OCI-LY7 (cell line): ENCODE data around the gene RAB8A. TPM values are rescaled to one million over a fixed set of nuclear protein-coding genes. Genes with fewer than 3 reads are reported as not detected.

ENCODE experiments used
- BruUV-seq: library from RNA; stranded (reverse); fragments of 400-500 nt; replicated peaks from 2 replicates; lab custom pipeline; 2021; lab: Mats Ljungman, UMichigan
- CTCF ChIA-PET: fragments of 300-600 bp; sonication (Branson Sonifier 250); formaldehyde crosslinking; loops from one replicate; lab custom pipeline; 2022; ENCODE audit warnings: antibody characterized with exemption; ENCODE audit not compliant: unreplicated experiment; lab: Charles Lee
- POLR2A ChIA-PET: fragments of 300-600 bp; sonication (Branson Sonifier 250); formaldehyde crosslinking; loops from one replicate; lab custom pipeline; 2022; ENCODE audit warnings: antibody characterized with exemption; lab: Charles Lee
- DNase-seq: peaks from one replicate; pipeline ENCODE4 v3.0.0-alpha.2; 2015; ENCODE audit warnings: low spot score
- H2AFZ ChIP-seq: fragments of 200-600 bp; sonication (generic), shearing (Covaris generic); 2 replicates; pipeline ENCODE4 v1.6.1; 2014; ENCODE audit warnings: mild to moderate bottlenecking, antibody characterized with exemption, low read length, moderate library complexity
- H3K27ac ChIP-seq: fragments of 200-600 bp; sonication (generic); 2 replicates; pipeline ENCODE4 v1.5.1; 2014; ENCODE audit warnings: mixed run types, low read depth, mild to moderate bottlenecking, moderate library complexity, low read length, inconsistent platforms; ENCODE audit not compliant: poor library complexity, severe bottlenecking
- H3K36me3 ChIP-seq: fragments of 200-600 bp; sonication (generic); 2 replicates; pipeline ENCODE4 v1.6.1; 2014; ENCODE audit warnings: mild to moderate bottlenecking, antibody characterized with exemption, low read length, moderate library complexity, mixed read lengths; ENCODE audit not compliant: insufficient read depth
- H3K4me1 ChIP-seq: fragments of 200-600 bp; sonication (generic); 2 replicates; pipeline ENCODE4 v1.5.1; 2014; ENCODE audit warnings: mild to moderate bottlenecking, low read length; ENCODE audit not compliant: insufficient read depth, poor library complexity, severe bottlenecking
- H3K4me2 ChIP-seq: fragments of 200-600 bp; sonication (generic); 2 replicates; pipeline ENCODE4 v1.6.1; 2014; ENCODE audit warnings: mild to moderate bottlenecking, low read length
- H3K4me3 ChIP-seq: fragments of 200-600 bp; sonication (generic); 2 replicates; pipeline ENCODE4 v1.5.1; 2014; ENCODE audit warnings: mild to moderate bottlenecking, low read depth, low read length; ENCODE audit not compliant: poor library complexity, severe bottlenecking
- H3K79me2 ChIP-seq: fragments of 200-600 bp; sonication (generic); 2 replicates; pipeline ENCODE4 v1.6.1; 2016; ENCODE audit warnings: low read depth, mild to moderate bottlenecking, low read length, moderate library complexity, mixed read lengths; ENCODE audit not compliant: insufficient read depth
- H3K9me2 ChIP-seq: fragments of 200-600 bp; sonication (generic); 2 replicates; pipeline ENCODE4 v1.6.1; 2016; ENCODE audit warnings: mild to moderate bottlenecking, low read length, mixed read lengths; ENCODE audit not compliant: insufficient read depth
- H3K9me3 ChIP-seq: fragments of 200-600 bp; sonication (generic); 2 replicates; pipeline ENCODE4 v1.6.1; 2014; ENCODE audit warnings: mild to moderate bottlenecking, mixed run types, low read length, mixed read lengths
- H4K20me1 ChIP-seq: fragments of 200-600 bp; sonication (generic); 2 replicates; pipeline ENCODE4 v1.6.1; 2014; ENCODE audit warnings: mild to moderate bottlenecking, antibody characterized with exemption, low read length, moderate library complexity, mixed read lengths; ENCODE audit not compliant: insufficient read depth
- CTCF ChIP-seq: fragments of 200-600 bp; sonication (generic); conservative IDR thresholded peaks from 2 replicates; pipeline ENCODE4 v1.5.1; 2014; ENCODE audit warnings: mild to moderate bottlenecking, antibody characterized with exemption, low read length, moderate library complexity, mixed read lengths
- EZH2phosphoT487 ChIP-seq: fragments of 200-600 bp; sonication (generic); IDR thresholded peaks from 2 replicates; pipeline ENCODE4 v1.6.1; 2018; ENCODE audit warnings: low read depth, borderline replicate concordance, mild to moderate bottlenecking, mixed run types, antibody characterized with exemption, low read length, moderate library complexity, mixed read lengths
- intact Hi-C: fragments of 100-400 bp; cut with micrococcal nuclease; formaldehyde crosslinking; loops from one replicate; pipeline ENCODE4 v1.10.0; 2022; ENCODE audit not compliant: unreplicated experiment
- total RNA-seq, 2 experiments: library from RNA; depleted of rRNA in 1 of 2; stranded (reverse); fragments of >200 nt in 1 of 2; shearing (Covaris generic) in 1 of 2; gene quantifications; 2 replicates each; pipeline ENCODE4 v1.2.3, GENCODE V29; 2014 to 2022

The RAB8A gene
- total RNA-seq, 2 experiments from 2014 or later, result 64.9 to 124 TPM

- H4K20me1 ChIP-seq, result no peaks in the 10 kb centered on the region
- H3K79me2 ChIP-seq, result peaks cover 28% of the 10 kb centered on the region
- H3K4me1 ChIP-seq, result peaks cover 45% of the 10 kb centered on the region
- H3K27ac ChIP-seq, result no peak overlapping the region
- BruUV-seq, result no TSS peak
- H3K9me2 ChIP-seq, result no peaks in the 10 kb centered on the region
- H3K4me3 ChIP-seq, result no peak overlapping the region
- no peak for TF ChIP-seq CTCF
- no peak for TF ChIP-seq EZH2phosphoT487
- no peaks in the 10 kb centered on the region for H3K9me3 ChIP-seq
- no peak for DNase-seq
- H3K36me3 ChIP-seq, result peaks cover 91% of the 10 kb centered on the region
- no peak overlapping the region for H2AFZ ChIP-seq
- no peak overlapping the region for H3K4me2 ChIP-seq
- intact Hi-C loops, result no loop called here
- POLR2A ChIA-PET, result interaction anchor here (1.3 kb wide), 1 partner anchor 59 kb away, joined by 3 read pairs; no protein-coding TSS in a partner anchor
- CTCF ChIA-PET, result no interaction called here
Measured at GRCh38 chr19:16121141-16121540, 9.5 kb downstream of the RAB8A start.

GRCh38 chr19:16121967-16122366, 10.3 kb downstream of the RAB8A start:
- no TSS peak for BruUV-seq
- no peak overlapping the region for H3K4me2 ChIP-seq
- TF ChIP-seq CTCF, result no peak
- no peak for TF ChIP-seq EZH2phosphoT487
- DNase-seq, result no peak
- peaks cover 20% of the 10 kb centered on the region for H3K79me2 ChIP-seq
- peaks cover 91% of the 10 kb centered on the region for H3K36me3 ChIP-seq
- H3K4me1 ChIP-seq, result peaks cover 37% of the 10 kb centered on the region
- H4K20me1 ChIP-seq, result no peaks in the 10 kb centered on the region
- H3K9me2 ChIP-seq, result no peaks in the 10 kb centered on the region
- no peak overlapping the region for H2AFZ ChIP-seq
- no peak overlapping the region for H3K4me3 ChIP-seq
- CTCF ChIA-PET, result no interaction called here
- POLR2A ChIA-PET, result interaction anchor here (0.6 kb wide), 1 partner anchor 12 kb away, joined by 3 read pairs; no protein-coding TSS in a partner anchor
- H3K27ac ChIP-seq, result no peak overlapping the region
- H3K9me3 ChIP-seq, result no peaks in the 10 kb centered on the region
- intact Hi-C loops, result no loop called here

GRCh38 chr19:16124953-16125352, 13.3 kb downstream of the RAB8A start:
- ChIA-PET CTCF (no interaction called here), POLR2A (no interaction called here)
- Histone ChIP-seq H2AFZ (no peak overlapping the region), H3K4me2 (no peak overlapping the region), H3K9me3 (no peaks in the 10 kb centered on the region), H3K9me2 (no peaks in the 10 kb centered on the region), H3K27ac (no peak overlapping the region), H3K36me3 (peaks cover 99% of the 10 kb centered on the region), H4K20me1 (no peaks in the 10 kb centered on the region), H3K4me3 (no peak overlapping the region), H3K4me1 (peaks cover 7% of the 10 kb centered on the region), H3K79me2 (peaks cover 3% of the 10 kb centered on the region; the same call in 1 of the 2 replicates)
- TF ChIP-seq CTCF (no peak), EZH2phosphoT487 (no peak)
- no peak for DNase-seq
- intact Hi-C loops, result no loop called here
- BruUV-seq, result no TSS peak
